Mammary epithelial cell (primary cell): ENCODE results near the gene PREX1.

Source experiments
- EZH2 ChIP-seq: IDR thresholded peaks from 2 replicates; pipeline ENCODE4 v1.6.1; 2012; ENCODE audit warnings: low read length, inconsistent platforms, borderline replicate concordance
- TF ChIP-seq, protein P1 (sequence below), 2 donors: IDR thresholded peaks in 1 of 2; conservative IDR thresholded peaks in 1 of 2; 2 replicates each; pipeline ENCODE4 v1.5.1; 2011 to 2012; ENCODE audit warnings: inconsistent platforms in 2 of 2, low read length in 2 of 2, mild to moderate bottlenecking in 2 of 2, control low read depth in 1 of 2, low read depth in 1 of 2; ENCODE audit not compliant: insufficient read depth in 1 of 2; ENCODE audit errors: extremely low read depth in 1 of 2

DNA sequence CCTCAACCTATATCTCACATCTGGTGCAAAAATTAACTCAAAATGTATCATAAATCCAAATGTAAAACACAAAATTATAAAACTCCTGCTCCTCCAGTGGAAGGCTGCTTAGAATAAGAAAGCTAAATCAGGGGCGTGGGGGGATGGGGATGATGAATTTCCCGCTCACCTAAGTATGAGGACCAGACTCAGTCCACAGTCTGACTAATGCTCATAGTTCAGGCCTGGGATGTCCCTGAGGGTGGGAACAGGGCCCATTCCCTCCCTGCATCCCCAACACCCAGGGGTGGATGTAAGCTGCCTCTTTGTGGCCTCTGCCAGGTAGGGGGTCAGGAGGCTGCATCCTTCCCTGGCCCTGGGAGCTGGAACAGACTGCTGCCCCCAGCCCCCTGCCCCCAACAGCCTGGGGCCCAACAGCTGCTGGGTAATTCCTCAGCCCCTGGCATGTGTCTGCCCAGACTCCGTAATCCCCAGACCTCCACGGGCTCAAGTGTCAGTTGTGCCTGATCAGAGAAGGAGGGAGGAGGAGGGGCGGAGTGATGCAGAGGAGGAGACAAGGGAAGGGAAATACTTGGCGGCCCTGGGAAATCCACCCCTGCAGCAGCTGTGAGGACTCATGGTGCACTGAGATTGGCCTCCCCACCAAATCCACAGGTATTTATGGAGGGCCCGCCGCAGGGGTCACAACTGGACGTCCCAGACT is 224.5 kb downstream of the PREX1 start:
- TF ChIP-seq, protein P1, sequence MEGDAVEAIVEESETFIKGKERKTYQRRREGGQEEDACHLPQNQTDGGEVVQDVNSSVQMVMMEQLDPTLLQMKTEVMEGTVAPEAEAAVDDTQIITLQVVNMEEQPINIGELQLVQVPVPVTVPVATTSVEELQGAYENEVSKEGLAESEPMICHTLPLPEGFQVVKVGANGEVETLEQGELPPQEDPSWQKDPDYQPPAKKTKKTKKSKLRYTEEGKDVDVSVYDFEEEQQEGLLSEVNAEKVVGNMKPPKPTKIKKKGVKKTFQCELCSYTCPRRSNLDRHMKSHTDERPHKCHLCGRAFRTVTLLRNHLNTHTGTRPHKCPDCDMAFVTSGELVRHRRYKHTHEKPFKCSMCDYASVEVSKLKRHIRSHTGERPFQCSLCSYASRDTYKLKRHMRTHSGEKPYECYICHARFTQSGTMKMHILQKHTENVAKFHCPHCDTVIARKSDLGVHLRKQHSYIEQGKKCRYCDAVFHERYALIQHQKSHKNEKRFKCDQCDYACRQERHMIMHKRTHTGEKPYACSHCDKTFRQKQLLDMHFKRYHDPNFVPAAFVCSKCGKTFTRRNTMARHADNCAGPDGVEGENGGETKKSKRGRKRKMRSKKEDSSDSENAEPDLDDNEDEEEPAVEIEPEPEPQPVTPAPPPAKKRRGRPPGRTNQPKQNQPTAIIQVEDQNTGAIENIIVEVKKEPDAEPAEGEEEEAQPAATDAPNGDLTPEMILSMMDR (conservative IDR thresholded peaks at IDR 0.05 in 1 of 2, IDR thresholded peaks at IDR 0.05 in 1 of 2; ENCODE audit: extremely low read depth in 1 of 2, insufficient read depth in 1 of 2, low read depth in 1 of 2, low read length in 2 of 2): no peak
- TF ChIP-seq EZH2: no peak
